Naive thymus-derived CD8-positive, alpha-beta T cell (primary cell): Measurements from ENCODE around the gene IVL. TPM values are rescaled to one million over a fixed set of nuclear protein-coding genes. Genes with fewer than 3 reads are reported as not detected.

Experiments
- ATAC-seq, 2 donors: fragments of 150-1000 bp; cut with Tn5 transposase in 1 of 2; sonication (Bioruptor Pico), chemical (Tn5 transposase) in 1 of 2; 1 replicate in 1 of 2; 2 replicates in 1 of 2; pipeline ENCODE4 v1.10.0; 2021; ENCODE audit warnings: mild to moderate bottlenecking in 2 of 2, moderate library complexity in 2 of 2
- POLR2A ChIA-PET: fragments of 350-600 bp; sonication (Branson Sonifier 250); formaldehyde crosslinking; loops from one replicate; lab custom pipeline; 2021; ENCODE audit warnings: antibody characterized with exemption; lab: Charles Lee
- DNase-seq, 10 donors: peaks; one replicate each; pipeline versions ENCODE4 v3.0.0 to v3.0.0-alpha.2; 2020 to 2022
- H3K27ac Mint-ChIP-seq, 10 donors: one replicate each; pipeline ENCODE4 v1.8.0; 2020 to 2022; ENCODE audit warnings: mild to moderate bottlenecking in 10 of 10, mixed read lengths in 10 of 10, moderate library complexity in 4 of 10, inconsistent platforms in 1 of 10
- H3K27me3 Mint-ChIP-seq, 5 donors: one replicate each; pipeline ENCODE4 v1.8.0; 2021 to 2022; ENCODE audit warnings: mixed read lengths in 5 of 5
- H3K36me3 Mint-ChIP-seq, 3 donors: one replicate each; pipeline ENCODE4 v1.8.0; 2020 to 2022; ENCODE audit warnings: mixed read lengths in 3 of 3, mild to moderate bottlenecking in 2 of 3, inconsistent platforms in 1 of 3
- H3K4me1 Mint-ChIP-seq, 4 donors: one replicate each; pipeline ENCODE4 v1.8.0; 2021 to 2022; ENCODE audit warnings: mixed read lengths in 4 of 4
- H3K4me3 Mint-ChIP-seq, 10 donors: one replicate each; pipeline ENCODE4 v1.8.0; 2020 to 2022; ENCODE audit warnings: mild to moderate bottlenecking in 10 of 10, mixed read lengths in 10 of 10, moderate library complexity in 6 of 10, inconsistent platforms in 1 of 10
- H3K9me3 Mint-ChIP-seq, 9 donors: one replicate each; pipeline ENCODE4 v1.8.0; 2020 to 2022; ENCODE audit warnings: mixed read lengths in 9 of 9, mild to moderate bottlenecking in 3 of 9, inconsistent platforms in 1 of 9, moderate library complexity in 1 of 9
- polyA plus RNA-seq, 3 donors: library from polyadenylated mRNA; unstranded; fragments of 300-500 nt; fragmentation: Illumina TruSeq; gene quantifications; one replicate each; pipeline ENCODE4 v1.2.3, GENCODE V29; 2021
- total RNA-seq, 8 experiments: library from RNA in 2 of 8; stranded (reverse) in 2 of 8; gene quantifications; one replicate each; pipeline ENCODE4 v1.2.3 and lab custom pipeline; 2021 to 2026

The IVL gene, protein sequence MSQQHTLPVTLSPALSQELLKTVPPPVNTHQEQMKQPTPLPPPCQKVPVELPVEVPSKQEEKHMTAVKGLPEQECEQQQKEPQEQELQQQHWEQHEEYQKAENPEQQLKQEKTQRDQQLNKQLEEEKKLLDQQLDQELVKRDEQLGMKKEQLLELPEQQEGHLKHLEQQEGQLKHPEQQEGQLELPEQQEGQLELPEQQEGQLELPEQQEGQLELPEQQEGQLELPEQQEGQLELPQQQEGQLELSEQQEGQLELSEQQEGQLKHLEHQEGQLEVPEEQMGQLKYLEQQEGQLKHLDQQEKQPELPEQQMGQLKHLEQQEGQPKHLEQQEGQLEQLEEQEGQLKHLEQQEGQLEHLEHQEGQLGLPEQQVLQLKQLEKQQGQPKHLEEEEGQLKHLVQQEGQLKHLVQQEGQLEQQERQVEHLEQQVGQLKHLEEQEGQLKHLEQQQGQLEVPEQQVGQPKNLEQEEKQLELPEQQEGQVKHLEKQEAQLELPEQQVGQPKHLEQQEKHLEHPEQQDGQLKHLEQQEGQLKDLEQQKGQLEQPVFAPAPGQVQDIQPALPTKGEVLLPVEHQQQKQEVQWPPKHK
- not detected for total RNA-seq
- not detected for polyA plus RNA-seq
- 0 reads per million in 6 experiments for total RNA-seq (lab: John Stamatoyannopoulos, UW)

DNA sequence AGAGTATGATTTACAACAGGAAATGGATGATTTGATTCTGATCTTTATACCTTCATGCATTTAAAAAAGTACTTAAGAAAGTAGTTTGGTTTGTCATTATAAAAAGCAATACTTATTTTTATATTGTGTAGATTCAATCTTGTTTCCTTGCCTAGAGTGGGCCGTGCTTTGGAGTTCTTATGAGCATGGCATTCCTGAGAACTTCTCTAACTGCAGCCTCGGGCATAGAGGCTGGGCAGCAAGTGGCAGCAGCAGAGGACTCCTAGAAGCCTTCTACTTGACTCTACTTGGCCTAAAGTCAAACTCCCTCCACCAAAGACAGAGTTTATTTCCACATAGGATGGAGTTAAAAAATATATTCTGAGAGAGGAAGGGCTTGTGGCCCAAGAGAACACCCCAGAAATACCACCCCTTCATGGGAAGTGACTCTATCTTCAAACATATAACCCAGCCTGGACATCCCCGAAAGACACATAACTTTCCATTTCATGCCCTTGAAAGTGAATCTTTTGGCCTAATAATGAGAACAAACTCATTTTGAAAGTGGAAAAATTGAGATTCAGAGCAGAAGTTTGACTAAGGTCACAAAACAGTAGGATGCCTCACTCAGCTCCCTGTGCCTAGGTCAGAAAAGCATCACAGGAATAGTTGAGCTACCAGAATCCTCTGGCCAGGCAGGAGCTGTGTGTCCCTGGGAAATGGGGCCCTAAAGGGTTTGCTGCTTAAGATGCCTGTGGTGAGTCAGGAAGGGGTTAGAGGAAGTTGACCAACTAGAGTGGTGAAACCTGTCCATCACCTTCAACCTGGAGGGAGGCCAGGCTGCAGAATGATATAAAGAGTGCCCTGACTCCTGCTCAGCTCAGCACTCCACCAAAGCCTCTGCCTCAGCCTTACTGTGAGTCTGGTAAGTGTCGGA, at the start of gene IVL:
IVL (plus strand) TSS at position 861 of the 916 bp plus-strand sequence. CDS start 1,252 bp downstream, outside the sequence.
- Mint-ChIP-seq H3K27me3 (peaks cover 17 to 80% (median 46%) of the 10 kb centered on the region in 5 donors), H3K4me3 (no peak within 1 kb of the TSS), H3K9me3 (peaks cover 0 to 4% (median 0%) of the 10 kb centered on the region in 9 donors), H3K27ac (no peak within 1 kb of the TSS), H3K4me1 (peaks cover 0 to 2% (median 0%) of the 10 kb centered on the region in 4 donors), H3K36me3 (no peaks in the 10 kb centered on the region)
- no peak for DNase-seq
- no peak for ATAC-seq
- POLR2A ChIA-PET: no interaction called here

DNA sequence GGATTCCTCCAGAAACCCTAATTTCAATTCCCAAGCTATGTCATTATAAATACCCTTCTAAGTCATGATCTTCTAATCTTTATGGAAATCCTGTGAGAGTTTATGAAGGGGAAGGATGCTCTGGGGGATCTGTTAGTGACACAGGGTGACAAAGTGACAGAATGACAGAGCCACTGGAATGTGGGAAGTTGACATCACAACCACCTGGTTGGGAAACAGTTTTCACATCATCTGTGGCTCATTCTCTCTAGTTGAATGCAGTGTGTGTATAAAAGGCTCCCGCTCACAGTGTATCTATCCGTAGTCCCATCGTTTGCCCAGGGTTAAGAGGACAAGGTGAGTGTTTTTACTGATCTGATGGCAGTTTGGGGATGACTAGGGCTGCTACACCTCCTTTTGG, 48.6 kb upstream of the IVL start, which contains the start of gene LCE7A:
LCE7A (plus strand) TSS at position 301 of the 400 bp plus-strand sequence. CDS start 702 bp downstream, outside the sequence.
- ATAC-seq (no peak), DNase-seq (no peak)
- Mint-ChIP-seq H3K36me3 (no peaks in the 10 kb centered on the region), H3K4me3 (no peak within 1 kb of the TSS), H3K9me3 (no peaks in the 10 kb centered on the region), H3K4me1 (no peaks in the 10 kb centered on the region), H3K27me3 (peaks cover 11 to 22% (median 19%) of the 10 kb centered on the region in 5 donors), H3K27ac (no peak within 1 kb of the TSS)
- POLR2A ChIA-PET: no interaction called here

DNA sequence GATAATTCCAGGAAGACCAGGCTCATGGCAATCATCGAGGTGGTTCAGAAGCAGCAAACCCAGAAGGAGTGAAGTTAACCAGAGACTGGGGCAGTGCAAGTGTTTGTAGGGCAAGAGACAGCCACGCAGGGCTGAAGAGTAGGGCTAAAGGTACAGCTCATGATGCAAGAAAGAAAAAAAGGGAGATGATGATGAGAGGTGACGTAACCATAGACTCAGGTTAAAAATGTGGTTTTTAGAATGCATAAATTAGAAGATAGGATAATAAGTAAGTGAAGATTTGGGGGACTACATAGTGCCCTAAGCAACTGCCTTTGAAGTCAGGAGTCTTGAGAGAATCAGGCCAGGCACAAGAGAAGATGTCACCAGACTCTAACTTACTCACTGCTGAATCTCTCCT, 48.2 kb upstream of the IVL start:
- Mint-ChIP-seq H3K27me3 (peaks cover 11 to 22% (median 19%) of the 10 kb centered on the region in 5 donors), H3K27ac (no peak overlapping the region), H3K36me3 (no peaks in the 10 kb centered on the region), H3K4me1 (no peaks in the 10 kb centered on the region), H3K9me3 (no peaks in the 10 kb centered on the region), H3K4me3 (no peak overlapping the region)
- POLR2A ChIA-PET: no interaction called here
- ATAC-seq: no peak
- no peak for DNase-seq

DNA sequence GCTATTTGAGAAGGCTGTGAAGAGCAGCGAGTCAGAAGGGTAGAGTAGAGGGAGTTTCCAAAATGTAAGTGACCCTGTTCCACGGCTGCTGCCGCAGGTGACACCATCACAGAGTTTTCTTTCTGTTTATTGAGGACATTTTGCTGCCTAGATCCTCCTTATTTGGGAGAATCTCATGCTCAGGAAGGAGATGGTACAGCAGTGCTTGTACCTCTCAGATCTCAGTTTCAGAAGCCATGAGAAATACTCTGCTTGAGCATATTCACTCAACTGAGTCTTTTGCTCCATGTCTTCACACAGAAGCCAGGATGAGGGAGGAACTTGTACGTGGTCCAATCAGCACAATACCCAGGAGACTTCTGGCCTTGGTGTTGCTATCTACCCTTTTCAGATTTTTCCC, 47.0 kb upstream of the IVL start:
- Mint-ChIP-seq H3K4me3 (no peak overlapping the region), H3K27ac (no peak overlapping the region), H3K27me3 (peaks cover 8 to 20% (median 13%) of the 10 kb centered on the region in 5 donors), H3K36me3 (no peaks in the 10 kb centered on the region), H3K4me1 (no peaks in the 10 kb centered on the region), H3K9me3 (no peaks in the 10 kb centered on the region)
- DNase-seq (no peak), ATAC-seq (no peak)
- POLR2A ChIA-PET: no interaction called here

DNA sequence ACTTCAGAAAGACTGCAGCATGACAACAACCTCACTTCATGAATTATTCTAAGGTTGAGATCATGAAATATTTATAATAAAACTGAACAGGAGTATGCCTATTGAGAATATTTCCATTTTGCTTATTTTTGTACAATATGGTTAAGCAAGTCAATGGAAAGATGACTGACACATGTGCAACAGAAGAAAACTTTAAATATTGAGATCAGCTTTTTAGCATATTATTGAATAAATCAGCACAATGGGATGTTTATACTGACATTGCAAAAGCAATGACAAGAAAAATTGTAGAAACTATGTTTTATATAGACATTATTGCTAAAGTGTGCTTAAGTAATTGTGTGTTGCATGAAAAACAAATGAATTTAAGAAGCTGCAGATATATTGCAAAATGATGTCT, 43.9 kb upstream of the IVL start:
- DNase-seq: no peak
- no peaks in the 10 kb centered on the region for H3K9me3 Mint-ChIP-seq
- H3K27me3 Mint-ChIP-seq: peaks cover 0 to 8% (median 5%) of the 10 kb centered on the region in 5 donors
- H3K4me1 Mint-ChIP-seq: no peaks in the 10 kb centered on the region
- POLR2A ChIA-PET: no interaction called here
- H3K27ac Mint-ChIP-seq: no peak overlapping the region
- H3K36me3 Mint-ChIP-seq: no peaks in the 10 kb centered on the region
- no peak for ATAC-seq
- H3K4me3 Mint-ChIP-seq: no peak overlapping the region

DNA sequence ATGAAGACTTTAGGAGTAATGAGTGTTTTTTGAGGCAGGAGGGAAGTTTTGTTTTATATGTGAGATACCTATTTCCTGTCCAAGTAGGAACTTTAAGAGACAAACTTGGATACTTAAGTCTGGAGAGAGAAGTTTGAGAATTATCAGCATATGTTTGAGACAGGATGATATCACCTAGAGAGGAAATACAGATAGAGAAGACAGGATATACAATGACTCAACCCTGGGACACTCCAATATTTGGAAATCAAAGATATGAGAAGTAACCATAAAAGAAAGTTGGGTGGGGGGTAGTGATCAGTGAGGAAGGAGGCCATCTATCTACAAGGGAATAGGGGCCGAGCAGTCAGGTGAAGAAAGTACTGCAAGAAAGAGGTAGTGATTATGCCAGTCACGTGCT, 42.0 kb upstream of the IVL start:
- H3K4me1 Mint-ChIP-seq: peaks cover 0 to 2% (median 0%) of the 10 kb centered on the region in 4 donors
- ATAC-seq (no peak), DNase-seq (no peak)
- H3K36me3 Mint-ChIP-seq: no peaks in the 10 kb centered on the region
- H3K27me3 Mint-ChIP-seq: peaks cover 0 to 8% (median 2%) of the 10 kb centered on the region in 5 donors
- POLR2A ChIA-PET: no interaction called here
- no peaks in the 10 kb centered on the region for H3K9me3 Mint-ChIP-seq
- no peak overlapping the region for H3K4me3 Mint-ChIP-seq
- no peak overlapping the region for H3K27ac Mint-ChIP-seq

DNA sequence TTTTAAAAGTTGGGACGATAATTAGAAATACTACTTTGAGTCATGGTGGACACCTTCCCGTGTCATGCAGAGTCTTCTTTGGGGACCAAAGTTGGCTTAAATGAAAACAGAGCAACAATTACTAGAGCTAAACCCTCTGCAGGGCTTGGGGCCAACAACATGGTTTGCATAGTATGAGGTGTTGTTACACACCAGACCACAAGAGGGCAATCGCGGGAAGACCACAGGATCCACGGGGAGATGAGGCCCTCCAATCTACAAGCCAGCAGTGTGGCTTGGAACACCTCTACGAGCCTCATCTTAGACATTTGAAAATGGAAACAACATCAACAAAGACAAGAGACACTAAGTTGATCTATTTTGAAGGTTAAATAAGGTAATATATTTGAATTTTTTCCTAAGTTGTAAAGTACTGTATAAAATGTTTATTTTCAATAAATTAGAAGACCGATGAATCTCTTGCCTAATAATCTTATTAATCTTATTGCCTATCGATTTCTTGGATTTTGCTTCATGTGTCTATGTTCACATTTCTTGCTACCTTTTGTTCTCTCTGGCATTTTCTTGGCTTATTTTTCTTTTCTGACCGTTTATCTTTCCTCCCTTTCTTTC, 38.4 kb upstream of the IVL start:
- ATAC-seq (peak; percentile 43 to 60), DNase-seq (peak; percentile 4 to 70 (median 33))
- H3K4me3 Mint-ChIP-seq: no peak overlapping the region
- no peaks in the 10 kb centered on the region for H3K9me3 Mint-ChIP-seq
- peaks cover 0 to 10% (median 3%) of the 10 kb centered on the region in 5 donors for H3K27me3 Mint-ChIP-seq
- peaks cover 0 to 2% (median 0%) of the 10 kb centered on the region in 4 donors for H3K4me1 Mint-ChIP-seq
- no peak overlapping the region for H3K27ac Mint-ChIP-seq
- H3K36me3 Mint-ChIP-seq: no peaks in the 10 kb centered on the region
- POLR2A ChIA-PET: no interaction called here

DNA sequence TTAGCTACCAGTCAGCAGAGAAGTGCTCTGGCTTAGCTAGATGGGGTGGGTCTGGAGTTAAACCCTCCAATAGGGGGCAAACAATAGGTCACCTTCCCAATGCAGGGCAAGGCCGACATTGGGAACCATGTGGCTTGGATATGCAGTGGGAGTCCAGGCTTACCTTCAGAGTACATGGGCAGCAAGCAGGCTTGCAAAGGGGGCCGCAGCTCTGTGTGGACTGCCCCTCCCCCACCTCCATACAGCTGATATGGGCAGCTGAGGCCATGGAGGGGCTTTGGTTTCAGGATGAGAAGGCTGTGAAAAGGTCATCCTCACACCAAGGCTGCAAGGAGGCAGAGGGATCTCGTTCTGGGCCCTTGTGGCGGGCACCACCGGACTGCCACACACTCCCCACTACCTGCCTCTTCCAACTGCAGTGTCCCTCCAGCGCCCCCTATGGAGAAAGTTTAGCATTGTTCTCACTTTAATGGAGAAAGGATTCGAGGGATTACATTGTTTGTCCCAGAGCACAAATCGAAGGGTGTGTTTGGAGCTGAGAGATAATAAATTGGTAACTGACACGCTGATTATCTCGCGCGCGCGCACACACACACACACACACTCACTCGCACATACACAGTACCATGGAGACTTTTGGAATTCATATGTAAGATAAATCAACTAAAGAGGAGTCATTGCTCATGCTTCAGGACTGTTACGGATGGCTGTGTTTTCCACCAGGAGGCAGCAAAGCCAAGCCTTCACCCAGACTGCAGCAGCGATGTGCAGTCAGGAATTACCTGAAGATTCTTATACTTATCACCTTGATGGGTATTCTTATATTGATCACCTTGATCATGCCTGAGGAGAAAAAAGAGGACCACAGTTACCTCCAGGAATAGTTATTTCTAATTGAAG, 37.3 kb upstream of the IVL start:
- H3K9me3 Mint-ChIP-seq: no peaks in the 10 kb centered on the region
- no peak for ATAC-seq
- no peak overlapping the region for H3K4me3 Mint-ChIP-seq

DNA sequence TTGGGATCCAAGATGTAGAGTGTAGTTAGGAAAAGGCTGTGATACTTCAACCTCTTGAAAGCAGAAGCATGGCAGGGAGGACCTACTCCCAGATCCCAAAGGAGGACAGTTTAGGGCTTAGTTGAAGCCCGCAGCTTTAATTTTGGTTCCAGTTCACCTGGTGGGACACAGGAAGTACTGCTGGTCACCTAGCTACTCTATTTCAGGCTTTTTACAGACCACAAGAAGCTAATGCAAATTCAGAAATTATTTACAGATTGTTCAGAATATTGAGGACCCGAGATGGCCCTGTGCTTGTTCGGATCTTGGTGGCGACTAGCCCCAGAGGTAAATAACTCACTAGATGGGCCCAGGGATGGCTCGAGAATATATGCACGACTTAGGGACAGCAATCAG, 36.6 kb upstream of the IVL start:
- Mint-ChIP-seq H3K4me1 (peaks cover 0 to 2% (median 0%) of the 10 kb centered on the region in 4 donors), H3K27me3 (peaks cover 0 to 16% (median 7%) of the 10 kb centered on the region in 5 donors), H3K27ac (no peak overlapping the region), H3K36me3 (no peaks in the 10 kb centered on the region), H3K4me3 (no peak overlapping the region), H3K9me3 (no peaks in the 10 kb centered on the region)
- POLR2A ChIA-PET: no interaction called here
- no peak for DNase-seq
- no peak for ATAC-seq

More for the DNA sequence above, 37.3 kb upstream of the IVL start:
- Mint-ChIP-seq H3K27me3 (peaks cover 0 to 14% (median 7%) of the 10 kb centered on the region in 5 donors), H3K36me3 (no peaks in the 10 kb centered on the region), H3K27ac (no peak overlapping the region), H3K4me1 (peaks cover 0 to 2% (median 0%) of the 10 kb centered on the region in 4 donors)
- no peak for DNase-seq
- POLR2A ChIA-PET: no interaction called here

DNA sequence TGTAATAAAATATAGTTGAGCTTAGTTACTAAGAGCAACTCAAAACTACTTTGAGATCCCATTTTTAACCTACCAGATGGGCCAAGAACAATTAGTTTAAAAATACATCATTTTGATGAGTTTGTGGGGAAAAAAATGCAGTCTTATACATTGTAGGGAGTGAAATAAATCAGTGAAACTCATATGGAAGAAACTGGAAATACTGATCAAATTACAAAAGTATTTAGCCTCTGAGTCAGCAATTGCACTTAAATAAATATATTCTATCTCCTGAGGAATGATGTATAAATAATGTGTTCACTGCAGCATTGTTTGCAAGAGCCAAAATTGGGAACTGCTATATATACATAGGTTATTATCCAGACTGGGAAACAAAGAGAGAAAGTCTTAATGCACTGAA, 34.9 kb upstream of the IVL start:
- Mint-ChIP-seq H3K4me1 (peaks cover 0 to 2% (median 0%) of the 10 kb centered on the region in 4 donors), H3K4me3 (no peak overlapping the region), H3K9me3 (no peaks in the 10 kb centered on the region), H3K27ac (no peak overlapping the region), H3K36me3 (no peaks in the 10 kb centered on the region), H3K27me3 (peaks cover 7 to 30% (median 17%) of the 10 kb centered on the region in 5 donors)
- ATAC-seq (no peak), DNase-seq (no peak)
- POLR2A ChIA-PET: no interaction called here

DNA sequence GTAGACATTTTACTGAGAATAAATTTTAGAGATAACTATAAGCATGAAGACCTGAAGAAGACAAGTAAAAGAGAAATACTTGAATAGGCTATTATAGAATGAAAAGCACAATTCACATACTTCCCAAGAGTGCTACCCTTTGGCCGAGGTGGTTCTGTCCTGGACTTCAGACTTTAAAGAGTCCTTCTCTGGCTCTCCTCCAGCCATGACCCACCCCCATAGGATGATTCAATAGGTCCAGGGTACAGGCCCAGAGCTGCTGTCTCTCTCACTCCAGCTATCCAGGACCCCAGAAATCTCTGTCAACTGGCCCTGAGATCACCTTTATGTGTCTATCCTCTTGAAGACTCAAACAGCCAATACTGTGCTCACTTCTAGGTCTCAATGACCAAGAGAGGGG, 31.5 kb upstream of the IVL start:
- POLR2A ChIA-PET: no interaction called here
- ATAC-seq: no peak
- H3K4me3 Mint-ChIP-seq: no peak overlapping the region
- peaks cover 7 to 36% (median 19%) of the 10 kb centered on the region in 5 donors for H3K27me3 Mint-ChIP-seq
- H3K36me3 Mint-ChIP-seq: no peaks in the 10 kb centered on the region
- DNase-seq: no peak
- H3K4me1 Mint-ChIP-seq: peaks cover 0 to 2% (median 0%) of the 10 kb centered on the region in 4 donors
- no peak overlapping the region for H3K27ac Mint-ChIP-seq
- peaks cover 0 to 2% (median 0%) of the 10 kb centered on the region in 9 donors for H3K9me3 Mint-ChIP-seq
